DLD1 (cell line): ENCODE results near the gene IGFLR1.

Source experiments
- in situ Hi-C: cut with HindIII; loops from 2 replicates; pipeline ENCODE4 v1.10.0; 2017; ENCODE audit warnings: low sequenced_read_pairs

IGFLR1 gene, protein sequence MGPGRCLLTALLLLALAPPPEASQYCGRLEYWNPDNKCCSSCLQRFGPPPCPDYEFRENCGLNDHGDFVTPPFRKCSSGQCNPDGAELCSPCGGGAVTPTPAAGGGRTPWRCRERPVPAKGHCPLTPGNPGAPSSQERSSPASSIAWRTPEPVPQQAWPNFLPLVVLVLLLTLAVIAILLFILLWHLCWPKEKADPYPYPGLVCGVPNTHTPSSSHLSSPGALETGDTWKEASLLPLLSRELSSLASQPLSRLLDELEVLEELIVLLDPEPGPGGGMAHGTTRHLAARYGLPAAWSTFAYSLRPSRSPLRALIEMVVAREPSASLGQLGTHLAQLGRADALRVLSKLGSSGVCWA

GRCh38 chr19:35742121-35742724 lies at the start of gene IGFLR1:
TSS of gene IGFLR1 (minus strand) at chr19:35742452. CDS start at chr19:35741180, 1,272 bp downstream.
- in situ Hi-C loops, result no loop called here

- in situ Hi-C loops, result no loop called here
These were observed 49.6 kb upstream of the IGFLR1 start for GRCh38 chr19:35791814-35792279.

DNA sequence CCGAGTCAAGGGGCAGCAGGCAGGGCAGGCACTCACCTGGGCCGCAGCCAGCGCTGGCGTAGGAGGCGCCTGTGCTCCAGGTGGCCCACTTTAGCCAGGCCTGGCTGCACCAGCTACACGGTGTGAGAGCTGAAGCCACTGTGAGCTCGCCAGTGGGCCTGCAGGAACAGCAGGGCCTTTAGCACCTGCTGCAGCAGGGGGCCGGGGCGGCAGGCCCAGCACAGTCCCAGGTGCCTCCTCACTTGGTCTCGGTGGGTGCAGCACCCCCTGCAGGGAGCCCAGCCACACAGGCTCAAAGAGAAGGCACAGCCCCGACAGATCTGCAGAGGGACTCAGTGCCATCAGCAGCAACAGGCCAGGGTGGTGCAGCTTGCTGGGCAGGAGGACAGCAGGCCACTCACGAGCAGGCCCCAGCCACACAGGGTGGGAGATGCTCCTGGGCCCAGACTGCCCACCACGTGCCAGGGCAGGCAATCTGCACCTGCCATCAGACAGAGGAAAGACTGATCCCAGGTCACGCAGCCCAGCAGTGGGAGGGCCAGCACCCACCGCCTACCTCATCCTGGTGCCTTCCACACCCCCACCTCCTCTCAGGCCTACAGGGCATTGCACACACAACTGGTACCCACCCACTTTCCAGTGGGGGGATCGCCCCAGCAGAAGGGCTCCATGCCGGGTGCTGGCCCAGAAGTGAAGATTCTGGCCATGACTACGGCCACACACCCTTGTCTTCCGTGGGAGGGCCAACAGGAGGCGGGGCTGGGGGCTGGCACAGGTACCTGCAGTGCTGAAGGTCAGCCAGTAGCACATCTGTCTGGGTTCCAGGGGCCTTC lies 48.9 kb upstream of the IGFLR1 start:
- in situ Hi-C loops, result no loop called here

DNA sequence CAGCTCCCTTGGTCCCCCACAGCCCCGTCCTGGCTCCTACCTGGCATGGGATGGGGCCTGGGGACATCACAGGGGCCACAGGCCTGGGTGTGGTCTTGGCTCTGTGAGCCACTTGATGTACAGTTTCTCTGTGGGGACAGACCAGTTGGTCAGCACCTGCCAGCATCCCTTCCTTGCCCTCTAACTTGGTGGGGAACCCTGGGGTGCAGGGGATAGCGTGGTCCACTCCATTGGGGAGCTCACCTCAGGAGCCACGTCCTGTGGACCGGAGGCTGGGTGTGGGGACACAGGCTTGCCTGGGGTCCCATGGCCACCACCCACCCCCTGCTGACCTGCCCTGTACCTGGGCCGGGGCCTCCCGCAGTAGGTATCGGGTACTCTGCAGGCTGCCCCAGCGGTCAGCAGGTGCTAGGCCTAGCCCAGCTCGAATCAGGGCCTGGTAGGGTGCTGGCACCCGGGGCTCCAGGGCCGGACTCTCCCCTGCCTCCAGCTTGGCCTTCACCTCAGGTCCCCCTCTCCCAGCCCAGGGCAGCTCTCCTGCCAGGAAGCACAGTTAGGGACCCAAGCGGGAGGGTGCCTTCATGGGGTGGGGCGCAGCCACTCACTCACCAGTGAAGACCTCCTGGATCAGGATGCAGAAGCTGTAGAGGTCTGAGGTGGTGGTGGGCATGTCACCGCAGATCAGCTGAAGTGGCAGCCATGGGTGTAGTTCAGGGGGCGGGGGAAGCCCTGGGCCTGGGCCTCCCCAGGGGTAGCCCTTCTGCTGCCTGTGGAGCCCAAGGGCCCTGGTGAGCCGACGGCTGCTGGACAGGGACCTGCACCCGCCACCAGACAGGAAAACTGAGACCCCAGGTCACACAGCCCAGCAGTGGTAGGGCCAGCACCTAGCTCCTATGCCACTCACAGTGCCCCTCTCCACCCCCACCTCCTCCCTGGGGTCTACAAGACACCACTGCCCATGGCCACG lies 48.0 kb upstream of the IGFLR1 start:
- in situ Hi-C loops, result no loop called here

GRCh38 chr19:35789195-35789977 lies 47.1 kb upstream of the IGFLR1 start:
- in situ Hi-C loops, result no loop called here

- in situ Hi-C loops, result no loop called here
These were observed 46.1 kb upstream of the IGFLR1 start for GRCh38 chr19:35788205-35788960.

- in situ Hi-C loops, result no loop called here
These were observed 45.1 kb upstream of the IGFLR1 start for GRCh38 chr19:35787227-35787799.

DNA sequence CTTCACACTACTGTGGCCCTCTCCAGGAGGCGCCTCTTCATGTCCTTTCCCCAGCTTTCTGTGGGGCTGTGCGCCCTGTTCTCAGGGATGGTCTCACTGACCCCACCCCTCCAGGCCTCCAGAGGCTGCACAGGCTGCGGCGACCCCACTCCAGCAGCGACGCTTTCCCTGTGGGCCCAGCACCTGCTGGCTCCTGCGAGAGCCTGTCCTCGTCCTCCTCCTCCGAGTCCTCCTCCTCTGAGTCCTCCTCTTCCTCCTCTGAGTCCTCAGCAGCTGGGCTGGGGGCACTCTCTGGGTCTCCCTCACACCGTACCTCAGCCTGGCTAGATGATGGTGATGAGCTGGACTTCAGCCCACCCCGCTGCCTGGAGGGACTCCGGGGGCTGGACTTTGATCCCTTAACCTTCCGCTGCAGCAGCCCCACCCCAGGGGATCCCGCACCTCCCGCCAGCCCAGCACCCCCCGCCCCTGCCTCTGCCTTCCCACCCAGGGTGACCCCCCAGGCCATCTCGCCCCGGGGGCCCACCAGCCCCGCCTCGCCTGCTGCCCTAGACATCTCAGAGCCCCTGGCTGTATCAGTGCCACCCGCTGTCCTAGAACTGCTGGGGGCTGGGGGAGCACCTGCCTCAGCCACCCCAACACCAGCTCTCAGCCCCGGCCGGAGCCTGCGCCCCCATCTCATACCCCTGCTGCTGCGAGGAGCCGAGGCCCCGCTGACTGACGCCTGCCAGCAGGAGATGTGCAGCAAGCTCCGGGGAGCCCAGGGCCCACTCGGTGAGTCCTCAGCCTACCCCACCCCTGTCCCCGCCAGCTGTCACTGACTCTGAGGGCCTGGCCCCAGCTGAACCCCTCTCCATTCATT lies 44.3 kb upstream of the IGFLR1 start:
- in situ Hi-C loops, result no loop called here

- in situ Hi-C loops, result no loop called here
These were observed 43.0 kb upstream of the IGFLR1 start for GRCh38 chr19:35785339-35785627.

GRCh38 chr19:35784503-35785338 lies 42.5 kb upstream of the IGFLR1 start:
- in situ Hi-C loops, result no loop called here

GRCh38 chr19:35783469-35784434 lies 41.5 kb upstream of the IGFLR1 start:
- in situ Hi-C loops, result no loop called here

GRCh38 chr19:35782589-35782988 lies 40.3 kb upstream of the IGFLR1 start:
- in situ Hi-C loops, result no loop called here

DNA sequence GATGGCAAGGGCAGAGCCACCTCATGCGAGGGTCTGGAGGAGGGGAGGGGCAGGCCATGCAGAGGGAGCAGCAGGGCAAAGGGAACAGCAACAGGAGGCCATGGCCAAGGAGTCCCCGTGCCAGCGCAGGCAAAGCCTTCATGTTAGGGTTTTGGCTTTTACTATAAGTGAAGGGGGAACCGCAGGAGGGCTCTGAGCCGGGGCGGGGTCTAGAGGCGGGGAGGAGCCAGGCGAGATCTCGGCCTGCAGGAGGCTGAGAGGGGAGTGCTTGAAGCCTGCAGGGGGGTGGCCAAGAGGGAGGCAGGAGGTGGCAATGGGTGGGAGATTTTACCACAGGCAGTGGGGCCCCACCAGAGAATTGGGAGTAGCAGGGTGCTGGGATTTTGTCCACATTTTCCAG lies 39.4 kb upstream of the IGFLR1 start:
- in situ Hi-C loops, result no loop called here

DNA sequence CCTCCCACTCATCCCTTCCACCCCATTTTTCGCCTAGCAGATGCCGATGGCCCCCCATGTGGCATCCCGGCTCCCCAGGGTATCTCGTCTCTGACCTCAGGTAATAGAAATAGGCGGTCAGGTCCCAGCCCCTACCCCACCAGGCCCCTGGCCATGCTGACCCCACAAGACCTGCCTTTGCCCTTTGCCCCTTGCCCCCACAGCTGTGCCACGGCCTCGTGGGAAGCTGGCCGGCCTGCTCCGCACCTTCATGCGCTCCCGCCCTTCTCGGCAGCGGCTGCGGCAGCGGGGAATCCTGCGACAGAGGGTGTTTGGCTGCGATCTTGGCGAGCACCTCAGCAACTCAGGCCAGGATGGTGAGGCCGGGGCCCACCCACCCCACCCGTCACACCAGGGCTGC lies 38.5 kb upstream of the IGFLR1 start:
- in situ Hi-C loops, result no loop called here

- in situ Hi-C loops, result no loop called here
These were observed 37.8 kb upstream of the IGFLR1 start for GRCh38 chr19:35780058-35780457.

DNA sequence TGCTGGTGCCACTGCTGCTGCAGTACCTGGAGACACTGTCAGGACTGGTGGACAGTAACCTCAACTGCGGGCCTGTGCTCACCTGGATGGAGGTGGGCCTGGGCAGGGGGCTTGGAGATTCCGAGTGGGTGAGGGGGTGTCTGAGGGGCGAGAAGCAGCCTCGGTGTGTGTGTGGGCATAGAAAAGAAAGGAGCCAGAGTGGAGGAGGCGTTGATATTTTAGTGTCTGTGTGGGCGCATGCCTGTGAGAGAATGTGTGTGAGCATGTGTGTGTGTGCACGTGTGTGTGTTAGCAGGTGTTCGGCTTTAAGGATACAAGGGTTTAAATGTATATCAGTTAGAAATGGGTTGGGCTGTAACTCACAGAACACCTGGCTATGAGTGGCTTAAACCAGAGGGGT lies 36.8 kb upstream of the IGFLR1 start:
- in situ Hi-C loops, result no loop called here
